Liver (tissue), 9 donors: Measurements from ENCODE around the gene FRMD4A. TPM values are rescaled to one million over a fixed set of nuclear protein-coding genes. Genes with fewer than 3 reads are reported as not detected.

Experiments
- DNase-seq: peaks from one replicate; pipeline ENCODE4 v3.0.0-alpha.2; 2017; ENCODE audit warnings: low spot score
- H3K27ac ChIP-seq, 2 donors: one replicate each; pipeline ENCODE4 v1.7.0; 2013; ENCODE audit warnings: inconsistent platforms in 2 of 2, low read length in 2 of 2, control low read depth in 1 of 2, low read depth in 1 of 2, mild to moderate bottlenecking in 1 of 2
- H3K27me3 ChIP-seq, 4 donors: one replicate each; pipeline versions ENCODE4 v1.6.1 to v1.7.0; 2013; ENCODE audit warnings: low read length in 3 of 4, inconsistent platforms in 1 of 4, mild to moderate bottlenecking in 1 of 4, moderate library complexity in 1 of 4; ENCODE audit not compliant: control insufficient read depth in 4 of 4, insufficient read depth in 4 of 4
- H3K36me3 ChIP-seq, 4 donors: one replicate each; pipeline versions ENCODE4 v1.6.1 to v1.7.0; 2013; ENCODE audit warnings: low read length in 3 of 4, mild to moderate bottlenecking in 3 of 4, low read depth in 1 of 4, moderate library complexity in 1 of 4; ENCODE audit not compliant: control insufficient read depth in 4 of 4, insufficient read depth in 3 of 4
- H3K4me1 ChIP-seq, 4 donors: one replicate each; pipeline versions ENCODE4 v1.6.1 to v1.7.0; 2013; ENCODE audit warnings: low read length in 3 of 4, mild to moderate bottlenecking in 3 of 4, moderate library complexity in 1 of 4; ENCODE audit not compliant: control insufficient read depth in 4 of 4, insufficient read depth in 4 of 4
- H3K4me3 ChIP-seq, 3 donors: one replicate each; pipeline versions ENCODE4 v1.6.1 to v1.7.0; 2013; ENCODE audit warnings: low read length in 3 of 3, control low read depth in 1 of 3, low read depth in 1 of 3, mild to moderate bottlenecking in 1 of 3
- H3K9ac ChIP-seq, 2 donors: one replicate each; pipeline ENCODE4 v1.7.0; 2013; ENCODE audit warnings: low read length in 2 of 2, mild to moderate bottlenecking in 2 of 2, moderate library complexity in 2 of 2, control low read depth in 1 of 2, low read depth in 1 of 2
- H3K9me3 ChIP-seq, 4 donors: one replicate each; pipeline versions ENCODE4 v1.6.1 to v1.7.0; 2013; ENCODE audit warnings: low read length in 3 of 4; ENCODE audit not compliant: control insufficient read depth in 4 of 4
- EGR1 ChIP-seq, 2 donors: IDR thresholded peaks; 2 replicates each; pipeline ENCODE4 v1.6.1; 2016 to 2018; ENCODE audit warnings: antibody characterized with exemption in 2 of 2, low read depth in 2 of 2
- FOXA1 ChIP-seq: IDR thresholded peaks from 2 replicates; pipeline ENCODE4 v1.6.1; 2016; ENCODE audit warnings: antibody characterized with exemption
- FOXA2 ChIP-seq: IDR thresholded peaks from 2 replicates; pipeline ENCODE4 v1.6.1; 2016; ENCODE audit warnings: antibody characterized with exemption
- GABPA ChIP-seq, 2 donors: IDR thresholded peaks in 1 of 2; conservative IDR thresholded peaks in 1 of 2; 2 replicates each; pipeline ENCODE4 v1.6.1; 2016; ENCODE audit warnings: antibody characterized with exemption in 2 of 2, mild to moderate bottlenecking in 1 of 2, moderate library complexity in 1 of 2
- HNF4A ChIP-seq, 2 donors: conservative IDR thresholded peaks; 2 replicates each; pipeline ENCODE4 v1.6.1; 2016; ENCODE audit warnings: antibody characterized with exemption in 2 of 2, mild to moderate bottlenecking in 2 of 2
- HNF4G ChIP-seq: IDR thresholded peaks from 2 replicates; pipeline ENCODE4 v1.6.1; 2016; ENCODE audit warnings: antibody characterized with exemption
- MAX ChIP-seq: IDR thresholded peaks from 2 replicates; pipeline ENCODE4 v1.6.1; 2016; ENCODE audit warnings: antibody characterized with exemption
- NR2F2 ChIP-seq: IDR thresholded peaks from 2 replicates; pipeline ENCODE4 v1.6.1; 2016; ENCODE audit warnings: antibody characterized with exemption
- RAD21 ChIP-seq, 2 donors: IDR thresholded peaks; 2 replicates each; pipeline ENCODE4 v1.6.1; 2016; ENCODE audit warnings: antibody characterized with exemption in 2 of 2, mild to moderate bottlenecking in 2 of 2
- SP1 ChIP-seq: IDR thresholded peaks from 2 replicates; pipeline ENCODE4 v1.6.1; 2018; ENCODE audit warnings: antibody characterized with exemption, mild to moderate bottlenecking
- TAF1 ChIP-seq: conservative IDR thresholded peaks from 2 replicates; pipeline ENCODE4 v1.6.1; 2016; ENCODE audit warnings: antibody characterized with exemption, mild to moderate bottlenecking
- WGBS: extraction: QIAGEN DNeasy Blood & Tissue Kit; methylation state at CpG from one replicate; pipeline ENCODE4 v1.1.7; 2013; 5-methylcytosine and 5-hydroxymethylcytosine counted together
- polyA plus RNA-seq, 2 donors: library from polyadenylated mRNA; stranded (reverse) in 1 of 2; unstranded in 1 of 2; fragments of 200-250 nt in 1 of 2; fragments of >200 nt in 1 of 2; fragmentation: Nextera tagmentation in 1 of 2; extraction: Ambion mirVana in 1 of 2; gene quantifications; one replicate each; pipeline versions ENCODE4 v1.2.1 to v1.2.3, GENCODE V29; 2013 to 2015
- total RNA-seq, 2 donors: library from RNA; depleted of rRNA; stranded (reverse); fragments of >200 nt; gene quantifications; one replicate each; pipeline ENCODE4 v1.2.3, GENCODE V29; 2014
- TF ChIP-seq, protein P1 (sequence below): IDR thresholded peaks from 2 replicates; pipeline ENCODE4 v1.6.1; 2016; ENCODE audit warnings: antibody characterized with exemption, mild to moderate bottlenecking
- TF ChIP-seq, protein P2 (sequence below): fragments of 150-350 bp; IDR thresholded peaks from 2 replicates; pipeline ENCODE4 v1.5.1; 2017; ENCODE audit warnings: improper control_type of control experiment, low read depth, low read length; ENCODE audit not compliant: missing input control
- TF ChIP-seq, protein P3 (sequence below): IDR thresholded peaks from 2 replicates; pipeline ENCODE4 v1.6.1; 2016; ENCODE audit warnings: antibody characterized with exemption
- donor health status: healthy.
- donor health status: healthy.
- donor health status: healthy.
- donor health status: healthy.
- donor health status: healthy.

The FRMD4A gene
- total and polyA plus RNA-seq, 4 donors, result 8.2 to 34.3 (median 13.1) TPM

DNA sequence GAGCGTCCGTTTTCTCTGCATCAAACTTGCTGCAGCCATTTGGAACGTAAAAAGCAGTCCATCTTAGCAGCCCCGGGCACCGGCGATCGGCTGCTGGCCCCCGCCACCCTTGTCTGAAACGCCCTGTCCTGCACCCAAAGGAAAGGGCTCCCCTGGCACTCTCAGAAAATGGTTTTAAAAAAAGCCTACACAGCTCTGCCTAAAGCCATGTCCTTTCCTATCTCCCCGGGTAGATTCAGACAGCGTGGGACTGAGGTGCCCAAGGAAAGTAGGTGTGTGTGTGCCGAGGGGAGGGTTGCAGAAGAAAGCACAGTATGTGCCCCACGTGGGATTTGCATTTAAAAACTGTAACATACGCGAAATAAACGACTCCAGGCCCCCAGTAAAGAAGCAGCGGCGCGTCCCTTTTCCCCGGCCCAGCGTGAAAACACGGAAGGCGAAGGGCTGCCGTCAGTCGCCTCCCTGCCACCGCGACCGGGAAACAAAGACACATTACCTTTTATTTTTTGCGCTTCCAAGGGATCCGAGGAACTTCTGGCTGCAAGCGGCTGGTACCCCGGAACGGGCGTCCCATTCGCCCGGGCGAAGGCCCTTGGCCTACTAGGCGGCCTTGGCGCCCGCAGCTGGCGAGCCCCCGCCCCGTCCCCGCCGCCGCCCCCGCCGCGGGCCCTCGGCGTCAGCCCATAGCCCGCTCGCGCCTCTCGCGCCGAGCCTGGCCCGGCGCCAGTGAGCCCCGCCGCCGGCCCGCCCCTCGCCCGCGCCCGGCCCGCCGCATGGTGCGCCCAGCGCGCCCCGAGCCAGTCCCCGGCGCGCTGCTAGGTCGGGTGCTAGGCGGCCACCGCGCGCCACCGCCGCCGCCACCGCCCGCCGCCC lies 439.4 kb downstream of the FRMD4A start:
- Histone ChIP-seq H3K27ac (peak overlapping the region; percentile 50 to 60), H3K36me3 (no peaks in the 10 kb centered on the region), H3K9me3 (no peaks in the 10 kb centered on the region), H3K4me1 (peaks cover 3 to 15% (median 5%) of the 10 kb centered on the region in 4 donors), H3K9ac (peak overlapping the region in 1 of 2 donors; percentile 58), H3K4me3 (peak overlapping the region; percentile 11 to 53 (median 52)), H3K27me3 (peaks cover 0 to 3% (median 1%) of the 10 kb centered on the region in 4 donors)
- WGBS, result 3% methylated on average over 87 of the region's 87 CpGs
- no peak for DNase-seq
- no peak for TF ChIP-seq MAX
- no peak for TF ChIP-seq SP1
- TF ChIP-seq, protein P1, sequence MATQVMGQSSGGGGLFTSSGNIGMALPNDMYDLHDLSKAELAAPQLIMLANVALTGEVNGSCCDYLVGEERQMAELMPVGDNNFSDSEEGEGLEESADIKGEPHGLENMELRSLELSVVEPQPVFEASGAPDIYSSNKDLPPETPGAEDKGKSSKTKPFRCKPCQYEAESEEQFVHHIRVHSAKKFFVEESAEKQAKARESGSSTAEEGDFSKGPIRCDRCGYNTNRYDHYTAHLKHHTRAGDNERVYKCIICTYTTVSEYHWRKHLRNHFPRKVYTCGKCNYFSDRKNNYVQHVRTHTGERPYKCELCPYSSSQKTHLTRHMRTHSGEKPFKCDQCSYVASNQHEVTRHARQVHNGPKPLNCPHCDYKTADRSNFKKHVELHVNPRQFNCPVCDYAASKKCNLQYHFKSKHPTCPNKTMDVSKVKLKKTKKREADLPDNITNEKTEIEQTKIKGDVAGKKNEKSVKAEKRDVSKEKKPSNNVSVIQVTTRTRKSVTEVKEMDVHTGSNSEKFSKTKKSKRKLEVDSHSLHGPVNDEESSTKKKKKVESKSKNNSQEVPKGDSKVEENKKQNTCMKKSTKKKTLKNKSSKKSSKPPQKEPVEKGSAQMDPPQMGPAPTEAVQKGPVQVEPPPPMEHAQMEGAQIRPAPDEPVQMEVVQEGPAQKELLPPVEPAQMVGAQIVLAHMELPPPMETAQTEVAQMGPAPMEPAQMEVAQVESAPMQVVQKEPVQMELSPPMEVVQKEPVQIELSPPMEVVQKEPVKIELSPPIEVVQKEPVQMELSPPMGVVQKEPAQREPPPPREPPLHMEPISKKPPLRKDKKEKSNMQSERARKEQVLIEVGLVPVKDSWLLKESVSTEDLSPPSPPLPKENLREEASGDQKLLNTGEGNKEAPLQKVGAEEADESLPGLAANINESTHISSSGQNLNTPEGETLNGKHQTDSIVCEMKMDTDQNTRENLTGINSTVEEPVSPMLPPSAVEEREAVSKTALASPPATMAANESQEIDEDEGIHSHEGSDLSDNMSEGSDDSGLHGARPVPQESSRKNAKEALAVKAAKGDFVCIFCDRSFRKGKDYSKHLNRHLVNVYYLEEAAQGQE, result no peak
- no peak for TF ChIP-seq RAD21 (IDR thresholded peaks at IDR 0.05)
- TF ChIP-seq, protein P2, sequence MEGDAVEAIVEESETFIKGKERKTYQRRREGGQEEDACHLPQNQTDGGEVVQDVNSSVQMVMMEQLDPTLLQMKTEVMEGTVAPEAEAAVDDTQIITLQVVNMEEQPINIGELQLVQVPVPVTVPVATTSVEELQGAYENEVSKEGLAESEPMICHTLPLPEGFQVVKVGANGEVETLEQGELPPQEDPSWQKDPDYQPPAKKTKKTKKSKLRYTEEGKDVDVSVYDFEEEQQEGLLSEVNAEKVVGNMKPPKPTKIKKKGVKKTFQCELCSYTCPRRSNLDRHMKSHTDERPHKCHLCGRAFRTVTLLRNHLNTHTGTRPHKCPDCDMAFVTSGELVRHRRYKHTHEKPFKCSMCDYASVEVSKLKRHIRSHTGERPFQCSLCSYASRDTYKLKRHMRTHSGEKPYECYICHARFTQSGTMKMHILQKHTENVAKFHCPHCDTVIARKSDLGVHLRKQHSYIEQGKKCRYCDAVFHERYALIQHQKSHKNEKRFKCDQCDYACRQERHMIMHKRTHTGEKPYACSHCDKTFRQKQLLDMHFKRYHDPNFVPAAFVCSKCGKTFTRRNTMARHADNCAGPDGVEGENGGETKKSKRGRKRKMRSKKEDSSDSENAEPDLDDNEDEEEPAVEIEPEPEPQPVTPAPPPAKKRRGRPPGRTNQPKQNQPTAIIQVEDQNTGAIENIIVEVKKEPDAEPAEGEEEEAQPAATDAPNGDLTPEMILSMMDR, result no peak
- TF ChIP-seq, protein P3, sequence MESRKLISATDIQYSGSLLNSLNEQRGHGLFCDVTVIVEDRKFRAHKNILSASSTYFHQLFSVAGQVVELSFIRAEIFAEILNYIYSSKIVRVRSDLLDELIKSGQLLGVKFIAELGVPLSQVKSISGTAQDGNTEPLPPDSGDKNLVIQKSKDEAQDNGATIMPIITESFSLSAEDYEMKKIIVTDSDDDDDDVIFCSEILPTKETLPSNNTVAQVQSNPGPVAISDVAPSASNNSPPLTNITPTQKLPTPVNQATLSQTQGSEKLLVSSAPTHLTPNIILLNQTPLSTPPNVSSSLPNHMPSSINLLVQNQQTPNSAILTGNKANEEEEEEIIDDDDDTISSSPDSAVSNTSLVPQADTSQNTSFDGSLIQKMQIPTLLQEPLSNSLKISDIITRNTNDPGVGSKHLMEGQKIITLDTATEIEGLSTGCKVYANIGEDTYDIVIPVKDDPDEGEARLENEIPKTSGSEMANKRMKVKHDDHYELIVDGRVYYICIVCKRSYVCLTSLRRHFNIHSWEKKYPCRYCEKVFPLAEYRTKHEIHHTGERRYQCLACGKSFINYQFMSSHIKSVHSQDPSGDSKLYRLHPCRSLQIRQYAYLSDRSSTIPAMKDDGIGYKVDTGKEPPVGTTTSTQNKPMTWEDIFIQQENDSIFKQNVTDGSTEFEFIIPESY, result no peak
- no peak for TF ChIP-seq GABPA (IDR thresholded peaks at IDR 0.05 in 1 of 2, conservative IDR thresholded peaks at IDR 0.05 in 1 of 2)
- no peak for TF ChIP-seq EGR1 (IDR thresholded peaks at IDR 0.05; ENCODE audit: low read depth in 2 of 2)
- TF ChIP-seq HNF4A (conservative IDR thresholded peaks at IDR 0.05), result no peak
- no peak for TF ChIP-seq FOXA2
- TF ChIP-seq HNF4G, result no peak
- TF ChIP-seq TAF1, result no peak
- TF ChIP-seq NR2F2, result no peak
- no peak for TF ChIP-seq FOXA1
